Smooth muscle cell (in vitro differentiated cells): ENCODE results near the gene INPP4A. TPM values are rescaled to one million over a fixed set of nuclear protein-coding genes. Genes with fewer than 3 reads are reported as not detected.

Experiments
- DNase-seq: peaks from one replicate; lab custom pipeline; 2025; ENCODE audit not compliant: unreplicated experiment; lab: John Stamatoyannopoulos, UW
- H2AFZ ChIP-seq: fragments of 200-600 bp; sonication (generic); 2 replicates; pipeline ENCODE4 v1.6.0; 2016; ENCODE audit warnings: antibody characterized with exemption, low read depth, mild to moderate bottlenecking
- H3F3A ChIP-seq: fragments of 200-600 bp; sonication (generic); 2 replicates; pipeline ENCODE4 v1.6.0; 2017; ENCODE audit warnings: antibody characterized with exemption, low read depth
- H3K27ac ChIP-seq: fragments of 200-600 bp; sonication (generic); 2 replicates; pipeline ENCODE4 v1.5.1; 2016; ENCODE audit warnings: low read depth, mild to moderate bottlenecking
- H3K27me3 ChIP-seq: fragments of 200-600 bp; sonication (generic); 2 replicates; pipeline ENCODE4 v1.6.1; 2016; ENCODE audit warnings: low read depth, mild to moderate bottlenecking
- H3K36me3 ChIP-seq: fragments of 200-600 bp; sonication (generic); 2 replicates; pipeline ENCODE4 v1.5.1; 2016; ENCODE audit warnings: low read depth
- H3K4me1 ChIP-seq: fragments of 200-600 bp; sonication (generic); 2 replicates; pipeline ENCODE4 v1.5.1; 2016; ENCODE audit warnings: low read depth
- H3K4me2 ChIP-seq: fragments of 200-600 bp; sonication (generic); 2 replicates; pipeline ENCODE4 v1.6.0; 2016; ENCODE audit warnings: mild to moderate bottlenecking
- H3K4me3 ChIP-seq: fragments of 200-600 bp; sonication (generic); 2 replicates; pipeline ENCODE4 v1.5.1; 2016; ENCODE audit warnings: mild to moderate bottlenecking
- H3K79me2 ChIP-seq: fragments of 200-600 bp; sonication (generic); 2 replicates; pipeline ENCODE4 v1.6.0; 2016; ENCODE audit warnings: low read depth, mild to moderate bottlenecking
- H3K9ac ChIP-seq: fragments of 200-600 bp; sonication (generic); 2 replicates; pipeline ENCODE4 v1.6.0; 2016; ENCODE audit warnings: low read depth
- H3K9me3 ChIP-seq: fragments of 200-600 bp; sonication (generic); replicated peaks from 2 replicates; pipeline ENCODE4 v1.5.1; 2016; ENCODE audit warnings: low read depth
- H4K20me1 ChIP-seq: fragments of 200-600 bp; sonication (generic); 2 replicates; pipeline ENCODE4 v1.6.0; 2016; ENCODE audit warnings: low read depth
- WGBS: methylation state at CpG from one replicate; pipeline ENCODE4 v1.1.7; 2016; ENCODE audit warnings: low lambda C conversion rate; 5-methylcytosine and 5-hydroxymethylcytosine counted together
- polyA plus RNA-seq: library from polyadenylated mRNA; unstranded; fragments of >200 nt; fragmentation: Nextera tagmentation; extraction: Ambion mirVana; gene quantifications from 2 replicates; pipeline ENCODE4 v1.2.1, GENCODE V29; 2016
- total RNA-seq: library from RNA; depleted of rRNA; stranded (reverse); fragments of >200 nt; gene quantifications from 2 replicates; pipeline ENCODE4 v1.2.3, GENCODE V29; 2014
- TF ChIP-seq, protein P1 (sequence below): fragments of 200-600 bp; sonication (generic); IDR thresholded peaks from 2 replicates; pipeline ENCODE4 v1.5.1; 2017; ENCODE audit warnings: borderline replicate concordance, mild to moderate bottlenecking, antibody characterized with exemption; ENCODE audit not compliant: insufficient read depth, poor library complexity, severe bottlenecking

The INPP4A gene
- total and polyA plus RNA-seq, 2 experiments from 2014 or later: 10.1 to 17.3 TPM

DNA sequence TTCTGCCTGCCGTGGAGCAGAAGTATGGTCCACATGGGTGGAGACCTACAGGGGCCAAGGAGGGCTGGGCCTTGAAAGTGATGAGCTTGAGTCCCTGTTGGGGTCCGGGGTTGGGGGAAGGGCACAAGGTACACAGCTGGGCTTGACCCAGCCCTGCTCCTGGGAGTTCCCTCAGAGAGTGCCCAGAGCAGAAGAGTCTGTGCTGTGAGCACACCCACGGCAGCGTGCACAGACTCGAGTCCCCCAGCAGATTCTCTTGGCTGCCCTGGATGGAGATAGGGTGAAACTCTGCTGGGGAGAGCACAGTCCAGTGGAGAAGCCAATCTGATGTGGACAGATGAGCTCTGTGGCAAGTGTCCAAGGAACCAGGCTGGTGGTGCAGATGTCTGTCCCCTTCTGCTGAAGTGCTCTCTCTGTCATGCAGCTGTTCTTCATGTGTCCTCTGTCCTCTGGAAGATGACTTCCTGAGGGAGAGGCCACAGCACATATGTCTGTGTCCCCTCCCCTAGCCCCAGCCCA is 27.5 kb downstream of the INPP4A start:
- H3F3A ChIP-seq: no peaks in the 10 kb centered on the region
- no peak overlapping the region for H2AFZ ChIP-seq
- H3K79me2 ChIP-seq: peaks cover 26% of the 10 kb centered on the region
- H3K4me3 ChIP-seq: no peak overlapping the region
- no peak overlapping the region for H3K4me2 ChIP-seq
- TF ChIP-seq, protein P1, sequence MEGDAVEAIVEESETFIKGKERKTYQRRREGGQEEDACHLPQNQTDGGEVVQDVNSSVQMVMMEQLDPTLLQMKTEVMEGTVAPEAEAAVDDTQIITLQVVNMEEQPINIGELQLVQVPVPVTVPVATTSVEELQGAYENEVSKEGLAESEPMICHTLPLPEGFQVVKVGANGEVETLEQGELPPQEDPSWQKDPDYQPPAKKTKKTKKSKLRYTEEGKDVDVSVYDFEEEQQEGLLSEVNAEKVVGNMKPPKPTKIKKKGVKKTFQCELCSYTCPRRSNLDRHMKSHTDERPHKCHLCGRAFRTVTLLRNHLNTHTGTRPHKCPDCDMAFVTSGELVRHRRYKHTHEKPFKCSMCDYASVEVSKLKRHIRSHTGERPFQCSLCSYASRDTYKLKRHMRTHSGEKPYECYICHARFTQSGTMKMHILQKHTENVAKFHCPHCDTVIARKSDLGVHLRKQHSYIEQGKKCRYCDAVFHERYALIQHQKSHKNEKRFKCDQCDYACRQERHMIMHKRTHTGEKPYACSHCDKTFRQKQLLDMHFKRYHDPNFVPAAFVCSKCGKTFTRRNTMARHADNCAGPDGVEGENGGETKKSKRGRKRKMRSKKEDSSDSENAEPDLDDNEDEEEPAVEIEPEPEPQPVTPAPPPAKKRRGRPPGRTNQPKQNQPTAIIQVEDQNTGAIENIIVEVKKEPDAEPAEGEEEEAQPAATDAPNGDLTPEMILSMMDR: no peak
- 93% methylated on average over 5 of the region's 5 CpGs for WGBS
- H3K9ac ChIP-seq: no peak overlapping the region
- no peak overlapping the region for H3K27ac ChIP-seq
- peaks cover 3% of the 10 kb centered on the region for H3K4me1 ChIP-seq
- H3K9me3 ChIP-seq: no peaks in the 10 kb centered on the region
- H3K36me3 ChIP-seq: no peaks in the 10 kb centered on the region
- peaks cover 78% of the 10 kb centered on the region for H4K20me1 ChIP-seq
- no peaks in the 10 kb centered on the region for H3K27me3 ChIP-seq
- DNase-seq: no peak

- no peak overlapping the region for H3K4me3 ChIP-seq
- no peaks in the 10 kb centered on the region for H3F3A ChIP-seq
- no peaks in the 10 kb centered on the region for H3K36me3 ChIP-seq
- H2AFZ ChIP-seq: no peak overlapping the region
- H4K20me1 ChIP-seq: peaks cover 83% of the 10 kb centered on the region
- DNase-seq: no peak
- no peaks in the 10 kb centered on the region for H3K27me3 ChIP-seq
- H3K27ac ChIP-seq: no peak overlapping the region
- H3K79me2 ChIP-seq: peaks cover 26% of the 10 kb centered on the region
- no peak overlapping the region for H3K9ac ChIP-seq
- H3K9me3 ChIP-seq: no peaks in the 10 kb centered on the region
- 96% methylated on average over 5 of the region's 9 CpGs for WGBS
- no peak overlapping the region for H3K4me2 ChIP-seq
- peaks cover 3% of the 10 kb centered on the region for H3K4me1 ChIP-seq
- TF ChIP-seq, protein P1: no peak
Measured at GRCh38 chr2:98472961-98473746, 28.5 kb downstream of the INPP4A start.

DNA sequence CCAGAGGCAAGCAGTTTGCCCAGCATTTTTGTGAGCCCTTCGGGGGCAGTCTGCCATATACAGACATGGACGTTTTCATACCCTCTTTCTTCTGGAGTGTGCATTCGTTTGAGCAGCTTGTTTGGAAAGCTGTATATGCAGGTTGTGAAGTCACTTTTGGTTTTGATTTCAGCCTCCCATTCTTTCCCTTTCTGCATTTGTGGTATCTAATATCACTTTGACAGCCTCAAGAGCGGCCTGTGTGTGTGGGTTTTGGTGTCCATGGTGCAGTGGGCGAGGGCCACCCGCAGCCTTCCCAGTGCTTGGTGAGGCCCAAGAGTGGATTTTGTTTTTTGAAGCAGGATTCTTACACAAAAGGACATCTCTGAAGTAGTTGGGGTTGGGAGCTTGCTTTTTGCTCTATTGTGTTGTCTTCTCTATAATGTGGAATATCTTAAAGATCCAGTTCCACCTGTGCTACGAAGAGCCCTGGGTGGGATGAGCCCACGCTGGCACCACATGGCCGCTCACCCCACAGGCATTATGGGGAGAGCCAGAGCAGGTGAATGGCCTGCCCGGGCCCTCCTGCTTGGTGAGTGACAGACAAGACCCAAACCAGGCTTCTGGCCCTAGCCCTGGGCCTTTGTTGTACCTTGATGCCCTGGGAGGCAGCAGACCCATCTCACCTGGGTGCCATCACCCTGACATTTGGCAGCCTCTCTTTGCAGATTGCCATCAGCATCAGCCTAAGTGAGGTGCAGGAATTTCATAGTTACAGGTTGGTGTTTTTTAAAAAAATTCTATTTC is 29.5 kb downstream of the INPP4A start:
- H3K27me3 ChIP-seq: no peaks in the 10 kb centered on the region
- DNase-seq: no peak
- TF ChIP-seq, protein P1: no peak
- H3K9me3 ChIP-seq: no peaks in the 10 kb centered on the region
- H4K20me1 ChIP-seq: peaks cover 90% of the 10 kb centered on the region
- 95% methylated on average over 10 of the region's 10 CpGs for WGBS
- no peak overlapping the region for H2AFZ ChIP-seq
- no peak overlapping the region for H3K4me3 ChIP-seq
- no peak overlapping the region for H3K27ac ChIP-seq
- no peaks in the 10 kb centered on the region for H3K36me3 ChIP-seq
- H3K4me1 ChIP-seq: peaks cover 3% of the 10 kb centered on the region
- H3K4me2 ChIP-seq: no peak overlapping the region
- no peaks in the 10 kb centered on the region for H3F3A ChIP-seq
- no peak overlapping the region for H3K9ac ChIP-seq
- peaks cover 35% of the 10 kb centered on the region for H3K79me2 ChIP-seq
